NK-92 treated with Interleukin-12 subunit alpha and Interleukin-12 subunit beta, amount 100 ng/mL, for 24 hours (cell line): ENCODE data around the gene USP24.

Experiments used
- DNase-seq: peaks from one replicate; lab custom pipeline; 2025; lab: John Stamatoyannopoulos, UW

Gene USP24

GRCh38 chr1:55215194-55216021 is at the start of gene USP24:
Gene USP24, minus strand, starts transcription at chr1:55215364. Its CDS starts 251 bp downstream, at chr1:55215113.
- DNase-seq = peak; percentile 69

GRCh38 chr1:55262822-55263221 is 47.7 kb upstream of the USP24 start:
- no peak for DNase-seq

GRCh38 chr1:55259911-55260609 is 44.9 kb upstream of the USP24 start:
- DNase-seq = no peak

- DNase-seq = peak; percentile 59
These were observed 42.8 kb upstream of the USP24 start for GRCh38 chr1:55257958-55258357.

GRCh38 chr1:55255901-55256300 is 40.7 kb upstream of the USP24 start:
- no peak for DNase-seq

- no peak for DNase-seq
These were observed 37.9 kb upstream of the USP24 start for GRCh38 chr1:55252942-55253589.

GRCh38 chr1:55250399-55251075 is 35.4 kb upstream of the USP24 start:
- no peak for DNase-seq

- no peak for DNase-seq
These were observed 34.7 kb upstream of the USP24 start for GRCh38 chr1:55249646-55250398.

GRCh38 chr1:55246896-55247295 is 31.7 kb upstream of the USP24 start:
- no peak for DNase-seq

- DNase-seq = no peak
These were observed 31.2 kb upstream of the USP24 start for GRCh38 chr1:55246331-55246730.

- DNase-seq = no peak
These were observed 30.6 kb upstream of the USP24 start for GRCh38 chr1:55245781-55246180.

GRCh38 chr1:55244476-55245099 is 29.4 kb upstream of the USP24 start:
- DNase-seq = no peak

GRCh38 chr1:55243655-55244054 is 28.5 kb upstream of the USP24 start:
- no peak for DNase-seq

GRCh38 chr1:55239548-55239947 is 24.4 kb upstream of the USP24 start:
- no peak for DNase-seq

GRCh38 chr1:55235722-55236121 is 20.6 kb upstream of the USP24 start:
- DNase-seq = no peak

GRCh38 chr1:55234016-55234415 is 18.9 kb upstream of the USP24 start:
- DNase-seq = no peak

GRCh38 chr1:55233145-55233777 is 18.1 kb upstream of the USP24 start:
- no peak for DNase-seq

- no peak for DNase-seq
These were observed 17.4 kb upstream of the USP24 start for GRCh38 chr1:55232448-55233144.

- no peak for DNase-seq
These were observed 16.6 kb upstream of the USP24 start for GRCh38 chr1:55231745-55232144.

- DNase-seq = no peak
These were observed 15.5 kb upstream of the USP24 start for GRCh38 chr1:55230659-55231058.
